NCI-H2107 (cell line): ENCODE data around the gene DHRS2.
A peak's percentile ranks its signal among the peaks of the same experiment; 100 is the strongest.
"Not testable (repeated sequence)": the region's sequence is repeated elsewhere in the genome, so short reads cannot be mapped to it uniquely, and the experiment has no call there.

Experiments
- DNase-seq: peaks from one replicate; lab custom pipeline; 2025; lab: John Stamatoyannopoulos, UW

Gene DHRS2

DNA sequence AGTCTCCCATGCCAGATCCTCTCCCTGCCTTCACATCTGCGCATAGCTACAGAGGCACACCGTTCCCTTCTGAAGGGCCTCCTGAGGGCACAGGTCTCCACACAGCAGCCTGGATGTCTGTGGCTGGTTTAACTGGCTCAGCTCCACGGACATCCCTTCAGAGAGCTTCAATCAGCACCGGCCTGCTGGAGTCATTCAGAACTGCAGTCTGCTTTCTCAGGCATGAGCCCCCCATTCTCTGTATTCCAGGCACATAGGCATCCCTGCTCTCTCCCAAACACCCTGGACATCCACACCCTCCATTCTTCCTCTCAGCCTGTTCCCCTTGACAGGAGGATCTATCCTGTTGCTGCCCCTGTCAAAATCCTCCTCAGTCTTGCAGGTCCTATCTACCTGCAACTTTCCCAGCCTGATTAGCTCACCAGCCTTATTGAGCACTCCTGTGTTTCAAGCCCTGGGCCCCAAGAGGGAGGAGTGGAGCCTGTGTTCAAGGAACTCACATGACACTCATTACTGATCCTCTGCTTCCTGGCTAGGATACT is 2.9 kb upstream of the DHRS2 start:
- DNase-seq: no peak

DNA sequence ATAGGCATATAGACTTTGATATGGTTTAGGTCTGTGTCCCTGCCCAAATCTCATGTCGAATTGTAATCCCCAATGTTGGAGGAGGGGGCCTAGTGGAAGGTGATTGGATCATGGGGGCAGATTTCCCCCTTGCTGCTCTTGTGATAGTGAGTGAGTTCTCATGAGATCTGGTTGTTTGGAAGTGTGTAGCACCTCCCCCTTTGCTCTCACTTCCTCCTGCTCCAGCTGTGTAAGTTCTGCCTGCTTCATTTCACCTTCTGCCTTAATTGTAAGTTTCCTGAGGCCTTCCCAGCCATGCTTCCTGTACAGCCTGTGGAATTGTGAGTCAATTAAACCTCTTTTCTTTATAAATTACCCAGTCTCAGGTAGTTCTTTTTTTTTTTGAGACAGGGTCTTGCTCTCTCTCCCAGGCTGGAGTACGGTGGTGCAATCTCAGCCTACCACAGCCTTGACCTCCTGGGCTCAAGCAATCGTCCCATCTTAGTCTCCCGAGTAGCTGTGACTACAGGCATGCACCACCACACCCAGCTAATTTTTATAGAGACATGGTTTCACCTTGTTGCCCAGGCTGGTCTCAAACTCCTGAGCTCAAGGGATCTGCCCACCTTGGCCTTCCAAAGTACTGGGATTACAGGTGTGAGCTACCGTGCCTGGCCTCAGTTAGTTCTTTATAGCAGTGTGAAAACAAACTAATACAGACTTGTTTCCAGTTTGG is 1.3 kb upstream of the DHRS2 start:
- DNase-seq: not testable (repeated sequence)

DNA sequence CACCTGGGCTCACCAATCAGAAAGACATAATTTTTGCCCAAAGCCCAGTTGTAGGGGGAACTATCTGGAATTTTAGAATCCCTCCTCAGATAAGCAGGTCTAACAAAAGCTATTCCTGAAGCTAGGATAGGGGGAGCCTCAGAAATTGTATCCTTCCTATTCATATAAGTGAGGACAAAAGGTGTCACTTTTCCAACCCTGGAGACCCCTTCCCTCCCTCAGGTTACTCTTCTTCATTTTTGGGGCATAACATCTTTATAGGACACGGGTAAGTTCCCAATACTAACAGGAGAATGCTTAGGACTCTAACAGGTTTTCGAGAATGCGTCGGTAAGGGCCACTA is 1.1 kb downstream of the DHRS2 start:
- not testable (repeated sequence) for DNase-seq

DNA sequence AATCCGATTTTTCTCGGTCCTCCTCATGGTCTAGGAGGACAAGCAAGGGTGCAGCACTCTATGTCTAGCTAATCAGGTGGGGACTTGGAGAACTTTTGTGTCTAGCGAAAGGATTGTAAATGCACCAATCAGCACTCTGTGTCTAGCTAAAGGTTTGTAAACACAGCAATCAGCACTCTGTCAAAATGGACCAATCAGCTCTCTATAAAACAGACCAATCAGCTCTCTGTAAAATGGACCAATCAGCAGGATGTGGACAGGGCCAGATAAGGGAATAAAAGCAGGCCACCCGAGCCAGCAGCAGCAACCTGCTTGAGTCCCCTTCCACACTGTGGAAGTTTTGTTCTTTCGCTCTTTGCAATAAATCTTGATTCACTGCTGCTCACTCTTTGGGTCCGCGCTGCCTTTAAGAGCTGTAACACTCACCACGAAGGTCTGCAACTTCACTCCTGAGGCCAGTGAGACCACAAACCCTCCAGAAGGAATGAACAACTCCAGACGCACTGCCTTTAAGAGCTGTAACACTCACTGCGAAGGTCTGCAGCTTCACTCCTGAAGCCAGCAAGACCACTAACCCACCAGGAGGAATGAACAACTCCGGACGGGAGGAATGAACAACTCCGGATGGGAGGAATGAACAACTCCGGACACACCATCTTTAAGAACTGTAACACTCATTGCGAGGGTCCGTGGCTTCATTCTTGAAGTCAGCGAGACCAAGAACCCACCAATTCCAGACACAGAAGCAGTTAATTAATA is 1.7 kb downstream of the DHRS2 start:
- DNase-seq: not testable (repeated sequence)

DNA sequence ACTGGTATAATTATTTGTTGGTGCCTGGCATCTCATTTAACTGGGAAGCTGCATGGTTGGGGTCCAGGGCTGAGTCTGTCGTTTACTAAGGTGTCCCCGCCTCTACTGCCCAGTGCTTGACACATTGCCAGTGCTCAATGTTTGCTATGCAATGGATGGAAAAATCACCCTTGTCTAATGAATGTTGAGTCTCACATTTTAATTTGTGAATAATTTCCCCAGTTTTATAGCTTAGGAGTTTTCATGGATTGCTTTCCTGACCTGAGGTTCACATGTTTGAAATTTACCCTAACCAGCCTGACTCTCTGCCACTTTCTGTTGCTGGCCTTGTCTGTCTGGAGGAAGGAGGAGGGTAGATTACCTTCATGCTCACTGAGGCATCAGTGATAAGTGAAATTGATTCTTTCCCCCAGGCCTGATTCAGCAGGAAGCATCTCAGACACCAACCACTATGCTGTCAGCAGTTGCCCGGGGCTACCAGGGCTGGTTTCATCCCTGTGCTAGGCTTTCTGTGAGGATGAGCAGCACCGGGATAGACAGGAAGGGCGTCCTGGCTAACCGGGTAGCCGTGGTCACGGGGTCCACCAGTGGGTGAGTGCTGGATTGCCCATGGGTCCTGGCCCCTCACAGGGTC is 2.4 kb downstream of the DHRS2 start:
- DNase-seq: no peak

DNA sequence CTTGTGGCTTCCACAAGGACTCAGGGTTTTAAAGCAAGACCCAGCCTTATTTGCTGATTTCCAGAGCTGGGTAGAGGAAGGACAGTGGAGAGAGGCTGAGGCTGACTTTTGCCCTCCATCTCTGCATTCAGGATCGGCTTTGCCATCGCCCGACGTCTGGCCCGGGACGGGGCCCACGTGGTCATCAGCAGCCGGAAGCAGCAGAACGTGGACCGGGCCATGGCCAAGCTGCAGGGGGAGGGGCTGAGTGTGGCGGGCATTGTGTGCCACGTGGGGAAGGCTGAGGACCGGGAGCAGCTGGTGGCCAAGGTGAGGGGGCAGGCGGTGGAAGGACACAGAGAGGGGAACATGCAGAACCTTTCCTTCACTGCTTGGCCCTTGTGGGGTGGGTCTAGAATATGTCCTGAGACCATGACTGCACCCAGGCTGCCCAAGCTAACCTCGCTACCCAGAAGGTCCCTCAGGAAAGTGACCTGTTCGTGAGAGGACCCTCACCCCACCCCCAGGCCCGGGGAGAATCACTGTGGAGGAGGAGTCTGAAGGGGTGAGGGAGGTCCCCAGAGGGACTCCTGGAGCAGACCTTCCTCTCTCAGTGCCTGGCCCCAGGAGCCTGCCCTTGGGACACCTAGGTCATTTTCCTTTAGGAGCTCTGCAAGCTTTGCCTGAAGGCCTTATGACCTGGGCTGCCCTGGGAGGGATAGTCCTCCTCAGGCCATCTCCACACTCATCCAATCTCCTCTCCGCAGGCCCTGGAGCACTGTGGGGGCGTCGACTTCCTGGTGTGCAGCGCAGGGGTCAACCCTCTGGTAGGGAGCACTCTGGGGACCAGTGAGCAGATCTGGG is 3.1 kb downstream of the DHRS2 start:
- no peak for DNase-seq

DNA sequence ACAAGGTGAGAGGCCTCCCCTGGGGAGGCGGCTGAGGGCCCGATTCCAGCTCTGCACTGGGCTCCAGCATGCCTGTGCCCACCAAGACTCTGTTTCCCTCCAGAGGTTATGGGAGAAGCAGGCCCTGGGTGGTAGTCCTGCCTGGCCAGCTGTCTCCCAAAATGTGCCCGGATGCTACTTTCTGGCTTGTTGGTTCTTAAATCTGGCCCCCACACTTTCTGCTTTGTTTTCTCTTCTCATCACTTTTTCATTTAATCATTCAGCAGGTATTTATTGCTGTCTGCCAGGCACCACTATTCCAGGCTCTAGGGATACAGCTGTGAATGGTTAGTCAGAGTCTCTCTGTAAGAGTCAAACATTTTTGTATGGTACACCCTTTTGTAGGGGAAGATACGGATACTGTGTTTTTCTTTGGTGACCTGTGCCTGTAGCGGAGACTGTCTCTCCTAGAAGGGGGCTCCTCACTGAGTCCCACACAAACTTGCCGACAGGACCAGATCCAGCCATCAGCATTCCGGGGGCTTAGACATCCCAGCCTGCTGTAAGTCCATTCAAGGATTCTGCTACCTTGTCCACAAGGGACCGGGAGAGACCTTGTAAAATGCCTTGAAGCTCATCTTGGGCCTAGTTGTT is 3.8 kb downstream of the DHRS2 start:
- no peak for DNase-seq

DNA sequence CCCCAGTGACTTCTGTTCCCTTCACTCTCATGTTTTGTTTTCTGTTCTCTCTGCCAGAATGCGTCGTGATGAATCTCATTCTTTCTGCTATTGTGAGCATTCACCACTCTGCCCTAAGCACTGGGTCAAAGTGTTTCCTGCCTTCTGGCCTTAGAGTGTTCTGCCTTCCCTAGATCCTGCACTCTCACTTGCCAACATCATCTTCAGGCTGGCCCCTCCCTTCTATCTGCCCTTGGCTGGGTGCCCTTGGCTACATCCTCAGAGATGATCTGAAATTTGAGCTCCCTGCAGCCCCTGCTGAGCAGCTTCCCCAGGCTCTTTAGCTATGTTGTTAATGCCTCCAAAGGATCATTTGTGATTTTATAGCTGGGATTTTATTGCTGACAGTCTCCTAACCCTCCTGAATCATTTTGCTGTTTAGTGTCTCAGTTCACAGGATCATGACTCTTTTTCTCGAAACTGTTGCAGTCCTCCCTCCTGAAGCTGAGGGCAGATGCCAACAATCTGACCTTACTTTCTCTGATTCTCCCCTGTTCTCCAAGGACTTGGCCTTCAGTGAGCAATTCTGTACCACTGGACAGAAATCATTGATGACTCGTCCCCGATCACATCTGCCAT is 4.5 kb downstream of the DHRS2 start:
- peak; percentile 33 for DNase-seq

DNA sequence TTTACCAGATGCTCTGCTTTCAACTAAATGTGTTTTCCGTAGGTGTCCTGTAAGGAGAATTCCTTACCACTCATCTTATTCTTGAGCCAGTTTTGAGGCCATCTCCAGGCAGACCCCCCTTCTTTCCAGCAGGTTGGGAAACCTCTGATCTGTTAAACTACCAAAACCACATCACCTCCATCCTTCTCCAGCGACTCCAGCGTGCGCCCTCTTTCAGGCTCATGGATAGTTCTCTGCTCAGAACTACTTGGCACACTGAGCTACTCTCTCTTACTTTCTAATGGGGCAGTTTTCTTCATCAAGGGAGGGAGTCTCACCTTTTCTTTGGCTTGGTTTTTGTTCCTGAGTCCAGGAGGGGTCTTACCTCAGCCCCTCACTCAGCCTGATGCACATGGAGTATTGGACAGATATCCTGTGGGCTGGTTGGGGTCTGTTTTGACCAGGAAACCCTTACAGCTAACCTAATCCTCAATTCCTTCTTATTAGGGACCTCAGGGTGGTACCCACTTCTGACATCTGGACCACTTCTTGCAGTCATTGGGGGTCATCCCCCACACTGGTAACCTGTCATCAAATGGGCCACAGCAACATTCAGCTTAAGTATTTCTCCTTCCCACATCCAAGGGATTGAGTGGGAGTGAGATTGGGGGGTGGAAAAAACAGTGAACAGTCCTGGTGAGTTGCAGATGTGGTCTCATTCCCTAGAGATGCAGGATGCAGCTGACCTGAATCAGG is 5.2 kb downstream of the DHRS2 start:
- DNase-seq: no peak

DNA sequence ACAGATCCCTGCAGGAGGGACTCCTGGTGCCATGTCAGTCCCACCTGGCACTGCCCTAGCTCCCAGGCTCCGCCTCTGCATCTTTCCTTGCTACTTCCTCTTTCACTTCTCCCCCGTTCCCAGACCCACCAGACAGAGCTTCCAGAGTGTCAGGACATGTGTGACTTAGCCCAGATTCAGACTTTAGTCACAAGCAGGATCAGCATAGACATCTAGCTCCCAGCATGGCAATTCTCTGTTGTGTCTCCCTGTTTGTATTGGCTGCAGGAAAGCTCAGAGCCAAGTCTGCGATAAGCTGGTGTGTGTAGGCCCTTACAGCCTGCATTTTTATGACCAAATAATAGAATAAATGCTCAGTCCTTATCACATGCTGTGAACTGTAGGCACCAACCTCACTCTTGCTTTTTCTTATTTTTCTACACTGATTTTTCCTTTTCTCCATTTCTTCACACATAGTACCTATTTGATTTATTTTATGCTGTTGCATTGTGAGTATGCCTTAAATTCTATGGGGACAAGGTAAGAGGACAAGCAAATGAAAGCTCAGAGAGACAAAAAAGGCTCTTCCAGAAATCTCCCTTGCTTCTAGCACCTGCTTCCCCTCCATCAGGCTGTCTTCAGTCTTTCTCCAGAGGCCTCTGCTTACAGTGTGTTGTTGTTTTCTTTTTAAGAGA is 5.9 kb downstream of the DHRS2 start:
- no peak for DNase-seq

DNA sequence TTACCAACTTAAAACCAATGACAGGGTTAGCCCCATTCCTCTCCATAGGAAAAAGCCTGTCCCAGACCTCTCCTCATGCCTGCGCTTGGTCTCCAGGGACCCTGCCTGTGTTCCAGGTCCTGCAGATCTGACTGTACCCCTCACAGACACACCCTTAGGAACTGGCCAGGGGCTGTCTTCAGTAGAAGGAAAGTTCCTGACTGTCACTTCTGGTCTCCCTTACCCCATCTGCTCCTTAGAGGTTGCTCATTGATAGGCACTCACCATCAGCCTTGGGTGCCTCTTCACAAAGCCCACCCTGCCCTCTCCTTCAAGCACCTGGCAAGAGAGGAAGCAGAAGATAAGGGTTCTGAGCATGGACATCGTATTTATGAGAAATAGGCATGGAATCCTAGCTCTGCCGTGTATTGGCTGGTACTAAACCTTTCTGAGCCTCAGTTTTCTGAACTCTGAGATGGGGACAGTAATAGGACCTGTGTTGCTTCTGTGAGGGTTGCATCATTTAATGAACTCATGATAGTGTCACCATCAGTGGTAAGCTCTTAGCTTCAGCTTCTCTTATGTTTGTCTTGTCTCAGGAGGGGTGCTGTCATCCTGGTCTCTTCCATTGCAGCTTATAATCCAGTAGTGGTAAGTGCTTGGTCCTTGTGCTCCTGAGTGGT is 7.5 kb downstream of the DHRS2 start:
- DNase-seq: no peak

DNA sequence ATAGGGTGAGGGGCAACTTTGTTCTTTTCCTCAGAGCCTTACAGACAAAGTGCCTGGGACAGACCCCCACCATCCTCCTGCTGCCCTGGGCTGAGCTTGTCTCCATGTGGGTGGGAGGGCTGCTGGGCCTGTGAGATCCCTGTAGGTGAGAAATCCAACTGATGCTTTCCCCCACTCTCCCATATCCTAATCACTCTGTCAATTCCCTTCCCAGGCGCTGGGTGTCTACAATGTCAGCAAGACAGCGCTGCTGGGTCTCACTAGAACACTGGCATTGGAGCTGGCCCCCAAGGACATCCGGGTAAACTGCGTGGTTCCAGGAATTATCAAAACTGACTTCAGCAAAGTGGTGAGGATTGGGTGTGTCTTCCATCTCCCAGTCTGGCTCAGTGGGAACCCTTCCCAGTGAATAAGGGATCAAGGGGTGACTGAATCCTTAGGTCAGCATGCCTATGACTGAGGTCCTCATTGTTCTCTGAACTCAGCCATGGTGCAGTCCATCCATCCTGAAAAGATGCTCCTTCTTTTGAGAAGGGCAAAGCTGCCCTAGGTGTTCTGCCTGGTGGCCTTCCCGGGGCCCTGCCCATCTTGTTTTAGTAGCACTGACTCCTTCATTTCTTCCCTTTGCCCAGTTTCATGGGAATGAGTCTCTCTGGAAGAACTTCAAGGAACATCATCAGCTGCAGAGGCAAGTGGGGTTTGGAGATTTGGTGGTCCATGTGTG is 8.2 kb downstream of the DHRS2 start:
- DNase-seq: no peak

DNA sequence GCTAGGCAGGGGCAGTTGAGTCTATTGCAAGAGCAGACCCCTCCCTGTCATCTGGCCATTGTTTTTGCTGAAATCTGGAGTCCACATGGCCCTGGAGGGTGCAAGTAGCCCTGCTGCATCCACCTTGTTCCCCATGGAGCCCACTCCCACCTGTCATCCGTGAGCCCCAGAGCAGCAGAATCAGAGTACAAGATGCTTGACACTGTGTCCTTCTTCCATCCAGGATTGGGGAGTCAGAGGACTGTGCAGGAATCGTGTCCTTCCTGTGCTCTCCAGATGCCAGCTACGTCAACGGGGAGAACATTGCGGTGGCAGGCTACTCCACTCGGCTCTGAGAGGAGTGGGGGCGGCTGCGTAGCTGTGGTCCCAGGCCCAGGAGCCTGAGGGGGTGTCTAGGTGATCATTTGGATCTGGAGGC is 8.8 kb downstream of the DHRS2 start:
- DNase-seq: no peak

DNA sequence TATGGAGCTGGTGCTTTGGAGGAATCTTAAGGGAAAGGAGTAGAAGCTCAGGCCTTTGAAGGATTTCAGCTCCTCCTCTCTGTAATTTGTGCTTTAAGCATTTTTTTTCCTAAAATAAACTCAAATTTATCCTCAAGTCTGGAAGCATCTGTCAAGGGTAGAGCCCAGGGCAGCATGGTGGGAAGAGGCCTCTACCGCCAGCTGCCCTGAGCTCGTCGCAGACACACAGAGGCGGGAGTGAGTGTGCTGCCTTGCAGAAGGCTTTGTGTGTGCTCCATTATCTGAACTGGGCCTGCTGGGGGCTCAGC is 9.3 kb downstream of the DHRS2 start:
- no peak for DNase-seq

DNA sequence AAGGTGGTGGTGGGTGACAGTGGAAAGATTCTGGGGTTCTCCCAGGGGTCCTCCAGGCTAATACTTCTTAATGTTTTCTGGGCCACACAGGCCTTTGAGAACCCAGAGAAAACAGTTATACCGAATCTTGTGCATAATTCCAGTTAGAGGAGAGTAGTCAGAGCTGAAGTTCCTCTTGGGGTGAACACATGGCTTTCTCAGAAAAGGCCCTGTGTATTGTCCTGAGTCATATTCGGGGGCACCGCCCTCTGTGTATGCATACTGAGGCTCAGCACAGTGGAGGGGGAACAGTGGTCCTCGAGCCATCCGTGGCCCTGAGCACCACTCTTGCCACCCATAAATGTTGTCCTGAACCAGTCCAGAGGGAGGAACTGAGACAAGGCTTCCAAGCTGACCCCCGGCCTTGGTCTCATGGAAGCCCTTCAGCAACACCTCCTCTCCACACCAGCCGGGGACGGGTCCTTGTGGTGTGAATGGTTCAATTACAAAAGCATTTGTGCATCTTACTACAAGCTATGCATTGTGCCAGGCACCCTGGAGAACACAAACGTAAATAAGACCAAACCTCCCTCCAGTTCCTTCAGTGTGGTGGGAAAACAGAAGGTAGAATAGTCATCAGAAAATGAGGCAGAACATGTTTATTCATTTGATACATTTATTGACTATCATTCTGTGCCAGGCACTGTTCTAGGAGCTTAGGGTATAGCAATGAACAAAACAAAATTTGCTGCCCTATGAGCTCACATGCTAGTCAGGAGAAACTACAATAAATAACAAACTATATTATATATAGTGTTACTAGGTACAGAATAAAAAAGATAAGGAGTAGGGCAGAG is 9.9 kb downstream of the DHRS2 start:
- DNase-seq: no peak

DNA sequence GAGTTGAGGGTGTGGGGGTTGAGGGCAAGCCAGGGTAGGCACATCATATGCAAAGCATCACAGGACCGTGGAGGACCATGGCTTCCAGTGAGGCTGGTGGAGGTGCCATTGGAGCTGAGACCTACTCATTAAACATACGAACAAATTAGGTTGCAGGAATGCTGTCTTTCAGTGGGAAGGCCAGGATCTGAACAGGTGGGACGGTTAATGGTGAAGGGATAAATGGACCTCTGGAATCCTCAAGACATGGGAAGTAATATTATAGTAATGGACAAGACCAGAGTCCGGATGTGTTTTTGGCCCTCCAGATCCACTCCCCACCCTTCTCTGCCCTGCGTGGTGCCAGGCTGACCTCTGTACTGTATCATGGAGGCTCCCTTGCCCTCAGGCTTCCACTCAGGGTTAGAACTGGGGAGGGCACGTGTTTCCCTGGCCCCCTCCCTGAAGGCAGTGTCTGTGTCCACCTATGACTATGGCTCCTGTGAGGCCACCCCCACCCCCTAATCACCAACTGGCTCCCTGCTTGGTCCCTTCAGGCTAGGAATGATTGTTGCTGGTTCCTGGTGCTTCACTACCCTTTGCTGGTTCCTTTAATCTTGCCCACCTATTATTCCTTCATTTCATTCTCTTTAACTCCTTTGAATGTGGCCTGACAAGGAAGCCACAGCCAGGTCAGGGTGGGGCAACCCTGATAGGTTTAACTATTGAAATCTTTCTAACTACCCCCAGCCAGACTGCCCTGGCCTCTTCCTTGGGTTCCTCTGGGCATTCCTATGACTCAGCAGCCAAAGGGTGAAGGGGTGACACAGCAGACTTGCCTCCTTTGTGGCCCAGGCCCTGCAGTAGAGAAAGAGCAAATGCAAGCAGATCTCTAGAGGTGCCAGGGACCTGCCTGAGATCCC is 10.7 kb downstream of the DHRS2 start:
- no peak for DNase-seq

DNA sequence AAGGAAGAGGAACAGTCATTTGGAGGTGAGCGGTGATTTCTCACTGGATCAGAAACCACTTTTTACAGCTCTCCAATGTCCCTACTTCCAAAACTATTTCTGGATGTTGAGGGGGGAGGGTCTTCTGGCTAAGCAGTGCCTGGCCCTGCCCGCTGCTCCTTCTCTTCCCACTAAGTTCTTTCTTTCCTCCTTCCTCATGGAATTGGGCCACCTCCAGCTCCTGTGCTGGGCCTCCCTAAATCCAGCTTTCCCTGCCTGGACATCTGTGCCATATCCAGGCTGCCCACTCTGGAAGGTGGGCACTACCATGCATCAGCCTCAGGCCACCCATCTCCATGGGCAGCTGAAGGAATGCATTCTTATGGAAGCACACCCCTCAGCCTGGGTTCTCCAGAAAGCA is 11.5 kb downstream of the DHRS2 start:
- DNase-seq: no peak
